ENCODE data around the gene B9D2.

- TF ChIP-seq, protein P1, sequence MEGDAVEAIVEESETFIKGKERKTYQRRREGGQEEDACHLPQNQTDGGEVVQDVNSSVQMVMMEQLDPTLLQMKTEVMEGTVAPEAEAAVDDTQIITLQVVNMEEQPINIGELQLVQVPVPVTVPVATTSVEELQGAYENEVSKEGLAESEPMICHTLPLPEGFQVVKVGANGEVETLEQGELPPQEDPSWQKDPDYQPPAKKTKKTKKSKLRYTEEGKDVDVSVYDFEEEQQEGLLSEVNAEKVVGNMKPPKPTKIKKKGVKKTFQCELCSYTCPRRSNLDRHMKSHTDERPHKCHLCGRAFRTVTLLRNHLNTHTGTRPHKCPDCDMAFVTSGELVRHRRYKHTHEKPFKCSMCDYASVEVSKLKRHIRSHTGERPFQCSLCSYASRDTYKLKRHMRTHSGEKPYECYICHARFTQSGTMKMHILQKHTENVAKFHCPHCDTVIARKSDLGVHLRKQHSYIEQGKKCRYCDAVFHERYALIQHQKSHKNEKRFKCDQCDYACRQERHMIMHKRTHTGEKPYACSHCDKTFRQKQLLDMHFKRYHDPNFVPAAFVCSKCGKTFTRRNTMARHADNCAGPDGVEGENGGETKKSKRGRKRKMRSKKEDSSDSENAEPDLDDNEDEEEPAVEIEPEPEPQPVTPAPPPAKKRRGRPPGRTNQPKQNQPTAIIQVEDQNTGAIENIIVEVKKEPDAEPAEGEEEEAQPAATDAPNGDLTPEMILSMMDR (IDR thresholded peaks at IDR 0.05), result no peak
- no peak for TF ChIP-seq POLR2A (IDR thresholded peaks at IDR 0.05)
These were observed 24.0 kb downstream of the B9D2 start for GRCh38 chr19:41339936-41340335.

Data from breast epithelium (tissue), 3 donors.